OCI-LY3 (cell line): ENCODE measurements around the gene IMMT.

ENCODE experiments used
- CTCF ChIP-seq: fragments of 200-600, 300-600 bp; sonication (generic); IDR thresholded peaks from 2 replicates; pipeline ENCODE4 v1.5.1; 2014; ENCODE audit warnings: antibody characterized with exemption, low read length, low read depth
- EZH2phosphoT487 ChIP-seq: fragments of 200-600 bp; shearing (Covaris generic); IDR thresholded peaks from 2 replicates; pipeline ENCODE4 v1.6.1; 2018; ENCODE audit warnings: antibody characterized with exemption, mixed run types, low read depth

- TF ChIP-seq CTCF (no peak), EZH2phosphoT487 (no peak)
These were observed 47.5 kb downstream of the IMMT start for GRCh38 chr2:86147793-86148192.
